ENCODE measurements around the gene OSBPL3. TPM values are rescaled to one million over a fixed set of nuclear protein-coding genes. Genes with fewer than 3 reads are reported as not detected.
"Not testable (repeated sequence)": the region's sequence is repeated elsewhere in the genome, so short reads cannot be mapped to it uniquely, and the experiment has no call there.

Gene OSBPL3
- total and polyA plus RNA-seq, 2 donors (not counting 3 experiments of a cell fraction or from before 2014, with no cell fraction given), result 7.5 to 27.1 TPM

DNA sequence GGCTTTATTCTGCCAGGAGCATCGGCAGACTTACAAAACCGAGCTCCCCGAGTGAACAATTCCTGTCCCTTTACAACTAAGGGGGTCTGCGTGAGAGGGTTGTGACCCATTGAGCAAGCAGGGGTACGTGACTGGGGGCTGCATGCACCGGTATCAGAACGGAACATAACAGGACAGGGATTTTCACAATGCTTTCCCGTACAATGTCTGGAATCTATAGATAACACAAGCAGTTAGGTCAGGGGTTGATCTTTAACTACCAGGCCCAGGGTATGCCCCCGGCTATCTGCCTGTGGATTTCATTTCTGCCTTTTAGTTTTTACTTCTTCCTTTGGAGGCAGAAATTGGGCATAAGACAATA lies 184.6 kb downstream of the OSBPL3 start:
- DNase-seq (ENCODE audit: low read depth, low spot score) (no peak), FAIRE-seq (peak; percentile 4)
- no peaks in the 10 kb centered on the region for H3K9me3 ChIP-seq (replicated peaks; ENCODE audit: control insufficient read depth, insufficient read depth, low read length)
- intact Hi-C loops (cut with micrococcal nuclease) (no loop called here), dilution Hi-C loops (cut with MboI; ENCODE audit: extremely low pct_ligation_motif_present, low sequenced_read_pairs) (no loop called here)
- no peak overlapping the region for H3K4me2 ChIP-seq (ENCODE audit: insufficient read depth, low read length)
- no peak overlapping the region for H2AFZ ChIP-seq (ENCODE audit: low read depth, low read length)
- H3K27me3 ChIP-seq (ENCODE audit: control insufficient read depth in 2 of 2, insufficient read depth in 2 of 2, low read length in 2 of 2), result no peaks in the 10 kb centered on the region
- no peak overlapping the region for H3K27ac ChIP-seq (ENCODE audit: insufficient read depth, low read depth, low read length)
- no peak overlapping the region for H3K9ac ChIP-seq (replicated peaks; ENCODE audit: extremely low read depth, insufficient read depth, low read length)
- ChIA-PET POLR2A (no interaction called here), CTCF (interaction anchor here (1.8 kb wide), 1 partner anchor 16 kb away, joined by 4 read pairs; no protein-coding TSS in a partner anchor)
- no peaks in the 10 kb centered on the region for H3K9me1 ChIP-seq (replicated peaks; ENCODE audit: control insufficient read depth, extremely low read depth, insufficient read depth, low read length)
- no peaks in the 10 kb centered on the region for H3K36me3 ChIP-seq (ENCODE audit: control insufficient read depth in 2 of 2, extremely low read depth in 1 of 2, insufficient read depth in 2 of 2, low read length in 2 of 2)
- no peaks in the 10 kb centered on the region for H3K4me1 ChIP-seq (ENCODE audit: control insufficient read depth, extremely low read depth, insufficient read depth, low read length)
- no peak overlapping the region for H3K4me3 ChIP-seq (replicated peaks in 1 of 3; ENCODE audit: insufficient read depth in 1 of 3, low read depth in 1 of 3, low read length in 3 of 3)
- no peaks in the 10 kb centered on the region for H4K20me1 ChIP-seq (replicated peaks; ENCODE audit: control insufficient read depth, extremely low read depth, insufficient read depth, low read length)
- no TSS peak for BruUV-seq (replicated peaks)
- TF ChIP-seq POLR2A (IDR thresholded peaks at IDR 0.05; ENCODE audit: low read depth, low read length), result no peak
- TF ChIP-seq, protein P1, sequence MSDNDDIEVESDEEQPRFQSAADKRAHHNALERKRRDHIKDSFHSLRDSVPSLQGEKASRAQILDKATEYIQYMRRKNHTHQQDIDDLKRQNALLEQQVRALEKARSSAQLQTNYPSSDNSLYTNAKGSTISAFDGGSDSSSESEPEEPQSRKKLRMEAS (IDR thresholded peaks at IDR 0.05; ENCODE audit: insufficient read depth, insufficient read length), result no peak
- no peak for TF ChIP-seq EZH2 (IDR thresholded peaks at IDR 0.05; ENCODE audit: borderline replicate concordance, low read depth, low read length, severe bottlenecking)
- TF ChIP-seq JUN (IDR thresholded peaks at IDR 0.05; ENCODE audit: borderline replicate concordance, insufficient read depth, insufficient read length, low read depth), result no peak
- no peak for TF ChIP-seq MYC (IDR thresholded peaks at IDR 0.05; ENCODE audit: low read depth, low read length)
- TF ChIP-seq, protein P2, sequence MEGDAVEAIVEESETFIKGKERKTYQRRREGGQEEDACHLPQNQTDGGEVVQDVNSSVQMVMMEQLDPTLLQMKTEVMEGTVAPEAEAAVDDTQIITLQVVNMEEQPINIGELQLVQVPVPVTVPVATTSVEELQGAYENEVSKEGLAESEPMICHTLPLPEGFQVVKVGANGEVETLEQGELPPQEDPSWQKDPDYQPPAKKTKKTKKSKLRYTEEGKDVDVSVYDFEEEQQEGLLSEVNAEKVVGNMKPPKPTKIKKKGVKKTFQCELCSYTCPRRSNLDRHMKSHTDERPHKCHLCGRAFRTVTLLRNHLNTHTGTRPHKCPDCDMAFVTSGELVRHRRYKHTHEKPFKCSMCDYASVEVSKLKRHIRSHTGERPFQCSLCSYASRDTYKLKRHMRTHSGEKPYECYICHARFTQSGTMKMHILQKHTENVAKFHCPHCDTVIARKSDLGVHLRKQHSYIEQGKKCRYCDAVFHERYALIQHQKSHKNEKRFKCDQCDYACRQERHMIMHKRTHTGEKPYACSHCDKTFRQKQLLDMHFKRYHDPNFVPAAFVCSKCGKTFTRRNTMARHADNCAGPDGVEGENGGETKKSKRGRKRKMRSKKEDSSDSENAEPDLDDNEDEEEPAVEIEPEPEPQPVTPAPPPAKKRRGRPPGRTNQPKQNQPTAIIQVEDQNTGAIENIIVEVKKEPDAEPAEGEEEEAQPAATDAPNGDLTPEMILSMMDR (IDR thresholded peaks at IDR 0.05; ENCODE audit: extremely low read depth in 1 of 2, insufficient read depth in 1 of 2, low read depth in 1 of 2, low read length in 2 of 2), result no peak
- TF ChIP-seq POLR2AphosphoS5 (IDR thresholded peaks at IDR 0.05; ENCODE audit: insufficient read depth, low read depth, low read length), result no peak
- TF ChIP-seq FOS (IDR thresholded peaks at IDR 0.05; ENCODE audit: borderline replicate concordance, insufficient read depth, low read length), result no peak
- TF ChIP-seq GATA2 (IDR thresholded peaks at IDR 0.05; ENCODE audit: insufficient read depth, insufficient read length, low read depth, low read length), result no peak
- H3K79me2 ChIP-seq (ENCODE audit: control insufficient read depth, insufficient read depth, low read length), result no peaks in the 10 kb centered on the region

DNA sequence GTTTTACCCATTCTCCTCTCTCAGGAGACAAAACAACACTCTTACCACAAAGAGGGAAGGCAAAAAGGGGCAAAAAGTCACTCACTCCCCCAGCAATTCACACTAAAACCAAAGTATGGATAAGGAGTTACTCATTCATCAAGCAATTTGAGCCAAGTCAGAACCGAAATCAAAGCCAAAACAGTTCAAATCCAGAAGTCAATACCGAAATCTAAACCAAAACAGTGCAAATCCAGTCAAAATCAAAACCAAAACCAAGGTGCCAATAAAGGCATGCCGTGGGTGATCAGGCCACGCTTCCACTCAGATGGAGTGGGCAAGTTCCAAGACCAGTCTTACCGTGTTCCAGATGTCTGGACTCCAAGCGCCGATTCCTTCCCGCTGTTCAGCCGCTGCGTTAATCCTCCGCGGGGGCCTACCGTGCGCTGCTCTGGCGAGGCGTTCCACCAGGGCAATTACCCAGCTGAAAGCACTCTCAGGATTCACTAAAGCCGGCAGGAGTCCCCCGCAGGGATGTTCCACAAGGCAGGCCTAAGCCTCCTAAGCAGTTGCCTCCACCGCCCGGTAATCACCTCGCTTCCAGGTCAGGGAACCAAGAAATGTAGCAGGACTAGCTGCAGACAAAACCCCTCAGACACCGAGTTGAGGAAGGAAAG lies 185.1 kb downstream of the OSBPL3 start:
- H3K4me1 ChIP-seq (ENCODE audit: control insufficient read depth, extremely low read depth, insufficient read depth, low read length); H3K9ac ChIP-seq (replicated peaks; ENCODE audit: extremely low read depth, insufficient read depth, low read length); H2AFZ ChIP-seq (ENCODE audit: low read depth, low read length); H3K27ac ChIP-seq (ENCODE audit: insufficient read depth, low read depth, low read length); H3K9me3 ChIP-seq (replicated peaks; ENCODE audit: control insufficient read depth, insufficient read depth, low read length); intact Hi-C loops (cut with micrococcal nuclease); H3K4me2 ChIP-seq (ENCODE audit: insufficient read depth, low read length); H3K79me2 ChIP-seq (ENCODE audit: control insufficient read depth, insufficient read depth, low read length); H4K20me1 ChIP-seq (replicated peaks; ENCODE audit: control insufficient read depth, extremely low read depth, insufficient read depth, low read length); H3K27me3 ChIP-seq (ENCODE audit: control insufficient read depth in 2 of 2, insufficient read depth in 2 of 2, low read length in 2 of 2); POLR2A ChIA-PET; BruUV-seq (replicated peaks); H3K36me3 ChIP-seq (ENCODE audit: control insufficient read depth in 2 of 2, extremely low read depth in 1 of 2, insufficient read depth in 2 of 2, low read length in 2 of 2); FAIRE-seq; dilution Hi-C loops (cut with MboI; ENCODE audit: extremely low pct_ligation_motif_present, low sequenced_read_pairs); H3K4me3 ChIP-seq (replicated peaks in 1 of 3; ENCODE audit: insufficient read depth in 1 of 3, low read depth in 1 of 3, low read length in 3 of 3); H3K9me1 ChIP-seq (replicated peaks; ENCODE audit: control insufficient read depth, extremely low read depth, insufficient read depth, low read length); DNase-seq (ENCODE audit: low read depth, low spot score): not testable (repeated sequence)
- CTCF ChIA-PET, result interaction anchor here (1.8 kb wide), 1 partner anchor 17 kb away, joined by 4 read pairs; no protein-coding TSS in a partner anchor

Measured in endothelial cell of umbilical vein (primary cell).